ENCODE results near the gene SND1. TPM values are rescaled to one million over a fixed set of nuclear protein-coding genes. Genes with fewer than 3 reads are reported as not detected.

Gene SND1
- total and polyA plus RNA-seq, 10 of the 15 experiments (the other 5 are each of a cell fraction or from before 2014, with no cell fraction given), result 52.4 to 270 (median 146) TPM

- no peak overlapping the region for H3K9ac ChIP-seq (ENCODE audit: control insufficient read depth, insufficient read depth, low read length)
- H3K4me3 ChIP-seq, result no peak overlapping the region
- H3K4me1 ChIP-seq (ENCODE audit: control insufficient read depth, insufficient read depth, low read length), result no peaks in the 10 kb centered on the region
- no peak overlapping the region for H3K27ac ChIP-seq (ENCODE audit: control insufficient read depth, insufficient read depth)
- WGBS (ENCODE audit: insufficient coverage, insufficient replicate concordance, low lambda C conversion rate, missing lambda C conversion rate), result 90% methylated on average over 6 of the region's 6 CpGs
- no peaks in the 10 kb centered on the region for H3K79me2 ChIP-seq (ENCODE audit: control insufficient read depth, insufficient read depth, low read length)
- RAD21 ChIA-PET (ENCODE audit: unreplicated experiment), result interaction anchor here (1.7 kb wide), 1 partner anchor 17 kb away, joined by 4 read pairs; no protein-coding TSS in a partner anchor
- ATAC-seq (no peak), FAIRE-seq (no peak), DNase-seq (ENCODE audit: low read depth, low spot score) (no peak)
- peaks cover 18 to 46% of the 10 kb centered on the region in 2 experiments for H3K36me3 ChIP-seq (ENCODE audit: control insufficient read depth in 2 of 2, insufficient read depth in 2 of 2, low read length in 1 of 2)
- POLR2A ChIA-PET, result no interaction called here
- SMC1A ChIA-PET (ENCODE audit: uncharacterized antibody, unreplicated experiment), result interaction anchor here (0.7 to 7.1 kb wide), 2 partner anchors 15 to 503 kb away, joined by 3 to 56 read pairs; no protein-coding TSS in a partner anchor
- CTCF ChIA-PET, result interaction anchor here (8.4 kb wide), 1 partner anchor 504 kb away, joined by 152 read pairs; no protein-coding TSS in a partner anchor
- TF ChIP-seq KAT2A (conservative IDR thresholded peaks at IDR 0.05; ENCODE audit: control insufficient read depth, low read depth, low read length), result no peak
- TF ChIP-seq ZZZ3 (IDR thresholded peaks at IDR 0.05; ENCODE audit: control insufficient read depth, insufficient read length, low read depth), result no peak
- TF ChIP-seq MYB (IDR thresholded peaks at IDR 0.05; ENCODE audit: borderline replicate concordance, low read depth, low read length), result no peak
- no peak for TF ChIP-seq BCL3 (IDR thresholded peaks at IDR 0.05; ENCODE audit: borderline replicate concordance, insufficient read depth, low read depth, low read length, poor library complexity, severe bottlenecking)
- TF ChIP-seq PBX3 (IDR thresholded peaks at IDR 0.05; ENCODE audit: insufficient replicate concordance, low read depth, low read length), result no peak
- TF ChIP-seq ZNF622 (IDR thresholded peaks at IDR 0.05), result no peak
- TF ChIP-seq ZSCAN29 (IDR thresholded peaks at IDR 0.05), result no peak
- TF ChIP-seq CEBPZ (IDR thresholded peaks at IDR 0.05; ENCODE audit: low read depth, low read length), result no peak
- no peak for TF ChIP-seq SUZ12 (IDR thresholded peaks at IDR 0.05; ENCODE audit: unreplicated experiment)
- H2AFZ ChIP-seq (ENCODE audit: control insufficient read depth, low read depth, low read length), result no peak overlapping the region
- H3K9me3 ChIP-seq (replicated peaks; ENCODE audit: control insufficient read depth, insufficient read depth, low read length), result peaks cover 4% of the 10 kb centered on the region; the same call in 2 of the 3 replicates
- H3K4me2 ChIP-seq (ENCODE audit: control insufficient read depth, insufficient read depth), result no peak overlapping the region
- H4K20me1 ChIP-seq (ENCODE audit: control insufficient read depth, insufficient read depth), result peaks cover 2% of the 10 kb centered on the region; the same call in 1 of the 2 replicates
- intact Hi-C loops (cut with micrococcal nuclease; ENCODE audit: unreplicated experiment) (loop anchor here (5.0 kb wide), 1 partner anchor 327 kb away; the partner anchor contains the start of gene LRRC4), in situ Hi-C loops (cut with MboI) (no loop called here)
- H3K27me3 ChIP-seq (replicated peaks in 1 of 2; ENCODE audit: control insufficient read depth in 2 of 2, insufficient read depth in 2 of 2, low read length in 1 of 2), result no peaks in the 10 kb centered on the region
- BruUV-seq (replicated peaks), result no TSS peak
Measured at GRCh38 chr7:127705461-127705959, 53.5 kb downstream of the SND1 start.

Measured in GM12878 (cell line).